ENCODE measurements around the gene TMX2.

- TF ChIP-seq, protein P1, sequence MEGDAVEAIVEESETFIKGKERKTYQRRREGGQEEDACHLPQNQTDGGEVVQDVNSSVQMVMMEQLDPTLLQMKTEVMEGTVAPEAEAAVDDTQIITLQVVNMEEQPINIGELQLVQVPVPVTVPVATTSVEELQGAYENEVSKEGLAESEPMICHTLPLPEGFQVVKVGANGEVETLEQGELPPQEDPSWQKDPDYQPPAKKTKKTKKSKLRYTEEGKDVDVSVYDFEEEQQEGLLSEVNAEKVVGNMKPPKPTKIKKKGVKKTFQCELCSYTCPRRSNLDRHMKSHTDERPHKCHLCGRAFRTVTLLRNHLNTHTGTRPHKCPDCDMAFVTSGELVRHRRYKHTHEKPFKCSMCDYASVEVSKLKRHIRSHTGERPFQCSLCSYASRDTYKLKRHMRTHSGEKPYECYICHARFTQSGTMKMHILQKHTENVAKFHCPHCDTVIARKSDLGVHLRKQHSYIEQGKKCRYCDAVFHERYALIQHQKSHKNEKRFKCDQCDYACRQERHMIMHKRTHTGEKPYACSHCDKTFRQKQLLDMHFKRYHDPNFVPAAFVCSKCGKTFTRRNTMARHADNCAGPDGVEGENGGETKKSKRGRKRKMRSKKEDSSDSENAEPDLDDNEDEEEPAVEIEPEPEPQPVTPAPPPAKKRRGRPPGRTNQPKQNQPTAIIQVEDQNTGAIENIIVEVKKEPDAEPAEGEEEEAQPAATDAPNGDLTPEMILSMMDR (IDR thresholded peaks at IDR 0.05): no peak
- TF ChIP-seq POLR2A (IDR thresholded peaks at IDR 0.05): no peak
Measured at GRCh38 chr11:57771365-57771764, 59.0 kb downstream of the TMX2 start.
